SK-N-SH treated with all-trans-retinoic acid at 6 μM for 48 hours (cell line): ENCODE results near the gene METRNL.

Experiments
- CREB5 ChIP-seq: fragments of 250-450 bp; sonication (Bioruptor Pico); IDR thresholded peaks from 2 replicates; pipeline ENCODE4 v1.5.1; 2020; ENCODE audit warnings: low read depth, mild to moderate bottlenecking, moderate library complexity
- POU6F1 ChIP-seq: fragments of 250-450 bp; sonication (Bioruptor Pico); IDR thresholded peaks from 2 replicates; pipeline ENCODE4 v1.8.0; 2021; ENCODE audit warnings: low read depth, mild to moderate bottlenecking, moderate library complexity, borderline replicate concordance
- RARB ChIP-seq: fragments of 250-450 bp; sonication (Bioruptor Pico); IDR thresholded peaks from 2 replicates; pipeline ENCODE4 v1.8.0; 2021; ENCODE audit warnings: mild to moderate bottlenecking, moderate library complexity
- TCF4 ChIP-seq: fragments of 250-450 bp; sonication (Bioruptor Pico); IDR thresholded peaks from 2 replicates; pipeline ENCODE4 v1.8.0; 2021; ENCODE audit warnings: mild to moderate bottlenecking, moderate library complexity, borderline replicate concordance
- ZFP30 ChIP-seq: fragments of 450-650 bp; formaldehyde crosslinking; IDR thresholded peaks from 2 replicates; pipeline ENCODE4 v1.5.0; 2022; ENCODE audit warnings: mild to moderate bottlenecking, moderate library complexity

GRCh38 chr17:83093506-83093905 lies 14.1 kb downstream of the METRNL start:
- TF ChIP-seq POU6F1 (CRISPR knock-in tag) (no peak), RARB (no peak), CREB5 (CRISPR knock-in tag) (no peak), TCF4 (CRISPR knock-in tag) (no peak), ZFP30 (no peak)
